HG02973 (cell line): ENCODE data around the gene VPS39.
"Not testable (repeated sequence)": the region's sequence is repeated elsewhere in the genome, so short reads cannot be mapped to it uniquely, and the experiment has no call there.

Experiments used
- ATAC-seq: cut with Tn5 transposase; IDR thresholded peaks from one replicate; pipeline ENCODE4 v1.9.1; 2021; ENCODE audit warnings: moderate library complexity; ENCODE audit not compliant: unreplicated experiment

Gene VPS39

GRCh38 chr15:42207674-42208579 lies at the start of gene VPS39:
Gene VPS39, minus strand, starts transcription at chr15:42208304. Its CDS starts 151 bp downstream, at chr15:42208153.
- ATAC-seq = peak; percentile 88

GRCh38 chr15:42253300-42253699 lies 45.2 kb upstream of the VPS39 start:
- ATAC-seq = no peak

- no peak for ATAC-seq
These were observed 32.7 kb upstream of the VPS39 start for GRCh38 chr15:42240823-42241222.

- no peak for ATAC-seq
These were observed 31.6 kb upstream of the VPS39 start for GRCh38 chr15:42239528-42240182.

- no peak for ATAC-seq
These were observed 25.0 kb upstream of the VPS39 start for GRCh38 chr15:42233107-42233506.

- ATAC-seq = no peak
These were observed 24.5 kb upstream of the VPS39 start for GRCh38 chr15:42232606-42233005.

- no peak for ATAC-seq
These were observed 23.0 kb upstream of the VPS39 start for GRCh38 chr15:42231088-42231487.

GRCh38 chr15:42228981-42229380 lies 20.9 kb upstream of the VPS39 start:
- not testable (repeated sequence) for ATAC-seq

- ATAC-seq = no peak
These were observed 19.9 kb upstream of the VPS39 start for GRCh38 chr15:42228036-42228435.

GRCh38 chr15:42226648-42227047 lies 18.5 kb upstream of the VPS39 start:
- no peak for ATAC-seq

GRCh38 chr15:42220216-42220615 lies 12.1 kb upstream of the VPS39 start:
- no peak for ATAC-seq

- ATAC-seq = no peak
These were observed 11.0 kb upstream of the VPS39 start for GRCh38 chr15:42218953-42219592.

GRCh38 chr15:42217568-42217967 lies 9.5 kb upstream of the VPS39 start:
- no peak for ATAC-seq

- ATAC-seq = no peak
These were observed 8.1 kb upstream of the VPS39 start for GRCh38 chr15:42215913-42216829.

GRCh38 chr15:42214600-42214999 lies 6.5 kb upstream of the VPS39 start:
- no peak for ATAC-seq

- no peak for ATAC-seq
These were observed 5.4 kb upstream of the VPS39 start for GRCh38 chr15:42213511-42213910.

- no peak for ATAC-seq
These were observed 2.6 kb upstream of the VPS39 start for GRCh38 chr15:42210696-42211095.

- no peak for ATAC-seq
These were observed 1.7 kb downstream of the VPS39 start for GRCh38 chr15:42206406-42206805.

GRCh38 chr15:42203891-42204290 lies 4.2 kb downstream of the VPS39 start:
- no peak for ATAC-seq

GRCh38 chr15:42202653-42203052 lies 5.5 kb downstream of the VPS39 start:
- ATAC-seq = no peak

- no peak for ATAC-seq
These were observed 6.3 kb downstream of the VPS39 start for GRCh38 chr15:42201801-42202200.
